HG02759 (cell line): ENCODE measurements around the gene GNB3.

ENCODE experiments used
- ATAC-seq: cut with Tn5 transposase; IDR thresholded peaks from one replicate; pipeline ENCODE4 v1.9.1; 2021; ENCODE audit warnings: mild to moderate bottlenecking, moderate library complexity; ENCODE audit not compliant: unreplicated experiment

GNB3 gene

GRCh38 chr12:6840761-6841515 is at the start of gene GNB3:
Gene GNB3 (plus strand): TSS chr12:6840925. CDS start chr12:6841288, 363 bp downstream.
- ATAC-seq: no peak

GRCh38 chr12:6791931-6792520 is 48.7 kb upstream of the GNB3 start:
- ATAC-seq: no peak

GRCh38 chr12:6792522-6793201 is 48.1 kb upstream of the GNB3 start:
- no peak for ATAC-seq

GRCh38 chr12:6795088-6795487 is 45.6 kb upstream of the GNB3 start:
- ATAC-seq: no peak

GRCh38 chr12:6796576-6796975 is 44.1 kb upstream of the GNB3 start:
- no peak for ATAC-seq

- ATAC-seq: no peak
Observed at GRCh38 chr12:6799147-6799546, 41.6 kb upstream of the GNB3 start.

- no peak for ATAC-seq
Observed at GRCh38 chr12:6807170-6807569, 33.6 kb upstream of the GNB3 start.

- no peak for ATAC-seq
Observed at GRCh38 chr12:6809056-6809455, 31.7 kb upstream of the GNB3 start.

- no peak for ATAC-seq
Observed at GRCh38 chr12:6810758-6811157, 30.0 kb upstream of the GNB3 start.

- ATAC-seq: no peak
Observed at GRCh38 chr12:6813363-6813762, 27.4 kb upstream of the GNB3 start.

GRCh38 chr12:6816598-6816997 is 24.1 kb upstream of the GNB3 start:
- no peak for ATAC-seq

GRCh38 chr12:6817098-6817497 is 23.6 kb upstream of the GNB3 start:
- no peak for ATAC-seq

GRCh38 chr12:6817662-6818157 is 23.0 kb upstream of the GNB3 start:
- no peak for ATAC-seq

- ATAC-seq: no peak
Observed at GRCh38 chr12:6818222-6818621, 22.5 kb upstream of the GNB3 start.

GRCh38 chr12:6818645-6819044 is 22.1 kb upstream of the GNB3 start:
- ATAC-seq: no peak

GRCh38 chr12:6819106-6820030 is 21.4 kb upstream of the GNB3 start:
- ATAC-seq: no peak

GRCh38 chr12:6820166-6820565 is 20.6 kb upstream of the GNB3 start:
- no peak for ATAC-seq

- no peak for ATAC-seq
Observed at GRCh38 chr12:6821591-6822425, 18.9 kb upstream of the GNB3 start, which contains the start of gene GPR162. Gene GPR162 (plus strand): TSS chr12:6821821. CDS start chr12:6823899, 2,078 bp downstream.

GRCh38 chr12:6822426-6823135 is 18.1 kb upstream of the GNB3 start:
- ATAC-seq: no peak
